IgD-negative memory B cell (primary cell): ENCODE measurements around the gene CREBBP. TPM values are rescaled to one million over a fixed set of nuclear protein-coding genes. Genes with fewer than 3 reads are reported as not detected.
"Not testable (repeated sequence)": the region's sequence is repeated elsewhere in the genome, so short reads cannot be mapped to it uniquely, and the experiment has no call there.

Experiments
- H3K27ac Mint-ChIP-seq, 3 donors: one replicate each; pipeline ENCODE4 v1.8.0; 2020 to 2022; ENCODE audit warnings: mild to moderate bottlenecking in 3 of 3, mixed read lengths in 3 of 3, moderate library complexity in 1 of 3
- H3K27me3 Mint-ChIP-seq: one replicate; pipeline ENCODE4 v1.8.0; 2021; ENCODE audit warnings: mixed read lengths
- H3K36me3 Mint-ChIP-seq: one replicate; pipeline ENCODE4 v1.8.0; 2020; ENCODE audit warnings: mild to moderate bottlenecking, mixed read lengths
- H3K4me1 Mint-ChIP-seq, 3 donors: one replicate each; pipeline ENCODE4 v1.8.0; 2020 to 2022; ENCODE audit warnings: mixed read lengths in 3 of 3, mild to moderate bottlenecking in 1 of 3
- H3K4me3 Mint-ChIP-seq, 4 donors: one replicate each; pipeline ENCODE4 v1.8.0; 2020 to 2022; ENCODE audit warnings: mild to moderate bottlenecking in 4 of 4, mixed read lengths in 4 of 4, moderate library complexity in 3 of 4
- H3K9me3 Mint-ChIP-seq, 3 donors: one replicate each; pipeline ENCODE4 v1.8.0; 2020 to 2021; ENCODE audit warnings: mixed read lengths in 3 of 3, mild to moderate bottlenecking in 1 of 3
- polyA plus RNA-seq: library from polyadenylated mRNA; unstranded; fragments of 300-500 nt; fragmentation: Illumina TruSeq; gene quantifications from one replicate; pipeline ENCODE4 v1.2.3, GENCODE V29; 2021

The CREBBP gene
- polyA plus RNA-seq, 1 donor from 2014 or later: 18.5 TPM

DNA sequence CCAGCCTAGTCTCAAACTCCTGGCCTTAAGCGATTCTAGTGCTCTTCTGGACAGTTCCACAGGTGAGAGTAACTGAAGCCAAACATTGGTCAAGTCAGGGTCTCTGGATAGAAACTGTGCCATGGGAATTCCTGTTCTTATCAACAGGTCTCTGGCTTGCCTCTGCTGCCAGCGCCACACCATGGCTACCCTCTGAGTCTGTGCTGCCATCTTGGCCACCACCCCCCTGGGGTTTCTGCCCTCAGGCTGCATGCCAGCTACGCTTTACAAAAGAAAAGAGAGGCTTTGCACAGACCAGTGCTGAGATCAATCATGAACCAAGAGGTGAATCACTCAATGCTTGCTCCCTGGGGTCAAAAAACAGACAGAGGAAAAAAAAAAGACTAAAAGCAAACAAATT, 24.4 kb upstream of the CREBBP start:
- Mint-ChIP-seq H3K4me1 (no peaks in the 10 kb centered on the region), H3K4me3 (no peak overlapping the region), H3K9me3 (peaks cover 0 to 1% (median 0%) of the 10 kb centered on the region in 3 donors), H3K27me3 (no peaks in the 10 kb centered on the region), H3K27ac (peak overlapping the region in 1 of 3 donors; percentile 69), H3K36me3 (peaks cover 1% of the 10 kb centered on the region)

DNA sequence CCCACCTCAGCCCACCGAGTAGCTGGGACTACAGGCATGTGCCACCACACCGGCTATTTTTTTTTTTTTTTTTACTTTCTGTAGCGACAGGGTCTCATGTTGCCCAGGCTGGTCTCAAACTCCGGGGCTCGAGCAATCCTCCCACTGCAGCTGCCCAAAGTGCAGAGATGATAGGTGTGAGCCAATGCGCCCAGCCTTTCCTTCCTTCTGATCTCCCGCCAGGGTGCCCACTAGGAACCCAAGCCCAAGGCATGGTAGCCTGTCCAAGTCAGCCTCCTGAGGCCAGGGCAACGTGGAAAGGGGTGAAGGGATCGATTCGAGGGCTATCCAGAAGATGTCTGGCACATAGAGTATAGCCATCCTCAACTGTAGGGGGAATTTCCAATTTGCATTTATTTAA, 9.6 kb upstream of the CREBBP start:
- Mint-ChIP-seq H3K36me3 (peaks cover 3% of the 10 kb centered on the region), H3K4me1 (no peaks in the 10 kb centered on the region), H3K27me3 (peaks cover 15% of the 10 kb centered on the region), H3K4me3 (no peak overlapping the region), H3K9me3 (peaks cover 1 to 5% (median 4%) of the 10 kb centered on the region in 3 donors), H3K27ac (no peak overlapping the region)

DNA sequence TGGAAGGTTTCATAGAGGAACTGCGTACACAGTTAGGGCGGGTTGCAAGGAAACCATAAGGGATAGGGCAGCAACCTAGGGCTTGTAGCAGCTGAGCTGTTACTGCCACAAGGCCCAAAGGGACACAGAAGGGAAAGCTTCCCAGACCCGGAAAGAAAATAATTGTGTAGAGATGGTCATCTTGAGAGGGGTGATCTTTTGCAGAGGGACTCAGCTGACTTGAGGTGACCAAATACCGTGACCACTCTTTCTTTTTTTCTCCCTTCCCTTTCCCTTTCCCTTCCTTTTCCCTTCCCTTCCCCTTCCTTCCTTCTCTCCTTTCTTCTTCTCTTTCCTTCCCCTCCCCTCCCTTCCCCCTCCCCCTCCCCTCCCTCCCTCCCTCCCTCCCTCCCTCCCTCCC, 8.5 kb upstream of the CREBBP start:
- peaks cover 0 to 4% (median 4%) of the 10 kb centered on the region in 3 donors for H3K9me3 Mint-ChIP-seq
- H3K27me3 Mint-ChIP-seq: peaks cover 15% of the 10 kb centered on the region
- no peak overlapping the region for H3K27ac Mint-ChIP-seq
- no peak overlapping the region for H3K4me3 Mint-ChIP-seq
- H3K36me3 Mint-ChIP-seq: no peaks in the 10 kb centered on the region
- no peaks in the 10 kb centered on the region for H3K4me1 Mint-ChIP-seq

DNA sequence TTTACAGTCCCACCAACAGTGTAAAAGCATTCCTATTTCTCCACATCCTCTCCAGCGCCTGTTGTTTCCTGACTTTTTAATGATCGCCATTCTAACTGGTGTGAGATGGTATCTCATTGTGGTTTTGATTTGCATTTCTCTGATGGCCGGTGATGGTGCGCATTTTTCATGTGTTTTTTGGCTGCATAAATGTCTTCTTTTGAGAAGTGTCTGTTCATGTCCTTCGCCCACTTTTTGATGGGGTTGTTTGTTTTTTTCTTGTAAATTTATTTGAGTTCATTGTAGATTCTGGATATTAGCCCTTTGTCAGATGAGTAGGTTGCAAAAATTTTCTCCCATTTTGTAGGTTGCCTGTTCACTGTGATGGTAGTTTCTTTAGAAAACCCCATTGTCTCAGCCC, 5.5 kb upstream of the CREBBP start:
- peak overlapping the region in 1 of 4 donors; percentile 61 for H3K4me3 Mint-ChIP-seq
- not testable (repeated sequence) for H3K4me1 Mint-ChIP-seq, H3K36me3 Mint-ChIP-seq, H3K9me3 Mint-ChIP-seq, H3K27me3 Mint-ChIP-seq
- H3K27ac Mint-ChIP-seq: peak overlapping the region in 1 of 3 donors; percentile 67

GRCh38 chr16:3884398-3884797, 3.9 kb upstream of the CREBBP start:
- Mint-ChIP-seq H3K9me3 (peaks cover 0 to 4% (median 4%) of the 10 kb centered on the region in 3 donors), H3K4me3 (no peak overlapping the region), H3K36me3 (no peaks in the 10 kb centered on the region), H3K4me1 (peaks cover 0 to 7% (median under 1%) of the 10 kb centered on the region in 3 donors), H3K27ac (no peak overlapping the region), H3K27me3 (peaks cover 5% of the 10 kb centered on the region)

GRCh38 chr16:3882531-3882930, 2.0 kb upstream of the CREBBP start:
- H3K36me3 Mint-ChIP-seq: peaks cover 2% of the 10 kb centered on the region
- peaks cover 16 to 24% (median 18%) of the 10 kb centered on the region in 3 donors for H3K4me1 Mint-ChIP-seq
- H3K4me3 Mint-ChIP-seq: peak overlapping the region in 3 of 4 donors; percentile 8 to 94 (median 39)
- peaks cover 4% of the 10 kb centered on the region for H3K27me3 Mint-ChIP-seq
- peaks cover 0 to 4% (median 4%) of the 10 kb centered on the region in 3 donors for H3K9me3 Mint-ChIP-seq
- H3K27ac Mint-ChIP-seq: peak overlapping the region in 1 of 3 donors; percentile 97

DNA sequence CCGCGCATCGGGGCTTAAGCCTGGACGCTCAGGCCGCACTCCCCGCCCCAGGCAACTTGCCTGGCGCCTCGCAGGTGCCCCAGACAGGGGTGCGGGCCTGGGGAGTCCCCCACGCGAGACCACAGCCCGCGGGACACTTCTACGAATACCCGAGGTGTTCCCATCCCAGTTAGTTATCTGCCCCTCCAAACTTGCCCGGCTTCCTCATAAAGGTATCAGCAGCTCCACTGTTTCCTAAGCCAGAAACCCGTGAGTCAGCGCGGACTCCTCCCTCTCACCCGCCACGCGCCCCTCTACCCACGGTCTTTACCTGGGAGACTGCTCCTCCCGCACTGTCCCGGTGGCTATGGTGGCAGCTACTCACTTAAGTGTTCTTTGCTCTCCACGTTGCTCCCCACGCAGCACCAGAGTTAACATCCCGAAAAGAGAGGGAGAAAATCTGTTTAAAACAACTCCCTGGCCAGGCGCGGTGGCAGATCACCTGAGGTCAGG, 1.0 kb upstream of the CREBBP start:
- Mint-ChIP-seq H3K4me3 (peak overlapping the region; percentile 72 to 94 (median 90)), H3K27ac (peak overlapping the region; percentile 19 to 97 (median 67)), H3K36me3 (peaks cover 2% of the 10 kb centered on the region), H3K27me3 (peaks cover 4% of the 10 kb centered on the region), H3K4me1 (peaks cover 26 to 34% (median 27%) of the 10 kb centered on the region in 3 donors), H3K9me3 (peaks cover 0 to 1% (median 0%) of the 10 kb centered on the region in 3 donors)

DNA sequence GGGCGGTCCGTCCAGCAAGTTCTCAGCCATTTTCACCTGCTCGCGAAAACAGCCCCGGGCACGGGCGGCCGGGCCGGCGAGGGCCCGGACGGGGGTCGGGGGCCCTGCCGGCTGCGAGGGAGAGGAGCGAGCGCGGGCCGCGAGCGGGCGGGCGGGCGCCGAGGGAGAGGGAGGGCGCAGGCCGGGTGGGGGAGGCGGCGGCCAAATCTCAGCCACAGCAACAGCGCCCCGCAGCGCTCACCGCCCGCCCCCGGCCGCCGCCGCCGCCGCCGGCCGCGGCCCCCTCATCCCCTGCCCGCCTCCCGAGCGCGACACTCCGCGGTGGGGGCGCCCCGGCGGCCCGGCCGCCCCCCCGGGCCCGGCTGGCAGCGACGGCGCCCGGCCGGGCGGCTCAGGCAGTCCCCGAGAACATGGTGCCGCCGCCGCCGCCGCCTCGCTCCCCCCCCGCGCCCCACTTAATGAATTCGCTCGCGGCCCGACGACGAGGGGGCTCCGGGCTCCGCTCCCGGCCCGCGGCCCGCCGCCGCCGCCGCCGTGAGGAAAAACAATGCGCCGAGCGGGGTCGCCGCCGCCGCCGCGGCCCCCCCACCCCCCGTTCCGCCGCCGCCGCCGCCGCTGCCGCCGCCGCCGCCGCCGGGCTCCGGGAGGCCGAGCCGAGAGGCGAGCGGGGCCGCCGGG, 487 bp downstream of the CREBBP start:
- peak overlapping the region in 2 of 3 donors; percentile 69 to 89 for H3K27ac Mint-ChIP-seq
- peaks cover 2% of the 10 kb centered on the region for H3K36me3 Mint-ChIP-seq
- peaks cover 38 to 46% (median 40%) of the 10 kb centered on the region in 3 donors for H3K4me1 Mint-ChIP-seq
- peak overlapping the region in 3 of 4 donors; percentile 82 to 88 (median 87) for H3K4me3 Mint-ChIP-seq
- H3K27me3 Mint-ChIP-seq: peaks cover 4% of the 10 kb centered on the region
- no peaks in the 10 kb centered on the region for H3K9me3 Mint-ChIP-seq

DNA sequence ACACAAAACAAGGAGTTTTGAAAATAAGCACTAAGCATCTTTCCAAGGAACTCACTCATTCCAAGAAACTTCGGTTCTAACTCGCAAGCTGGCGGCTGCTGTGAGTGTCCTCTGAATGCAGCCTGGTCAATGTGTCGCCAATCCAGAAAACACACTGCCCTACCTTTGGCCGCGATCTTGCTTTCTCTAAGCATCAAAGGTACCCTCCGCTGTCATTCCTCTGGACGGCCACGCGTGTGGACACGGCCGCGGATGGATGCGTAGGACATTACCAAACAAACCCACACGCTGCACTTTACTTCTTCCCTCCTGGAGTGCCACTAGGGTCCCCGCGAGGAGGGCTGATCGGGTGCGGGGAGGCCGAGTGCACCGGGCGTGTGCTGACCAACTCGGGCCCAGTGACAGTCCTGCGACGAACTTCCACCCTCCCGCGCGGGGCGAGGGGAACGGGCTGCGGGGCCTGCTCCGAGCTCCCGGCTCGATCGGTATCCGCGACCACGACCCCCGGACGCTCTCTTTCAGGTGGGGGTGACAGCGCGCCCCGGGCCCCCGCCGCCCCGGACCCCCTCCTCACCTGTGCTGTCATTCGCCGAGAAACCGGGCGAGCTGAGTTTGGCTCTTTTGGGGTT, 1.1 kb downstream of the CREBBP start:
- peaks cover 44 to 51% (median 44%) of the 10 kb centered on the region in 3 donors for H3K4me1 Mint-ChIP-seq
- H3K27me3 Mint-ChIP-seq: peaks cover 4% of the 10 kb centered on the region
- H3K27ac Mint-ChIP-seq: peak overlapping the region; percentile 90 to 99 (median 92)
- peaks cover 2% of the 10 kb centered on the region for H3K36me3 Mint-ChIP-seq
- H3K4me3 Mint-ChIP-seq: peak overlapping the region; percentile 87 to 98 (median 90)
- H3K9me3 Mint-ChIP-seq: no peaks in the 10 kb centered on the region

DNA sequence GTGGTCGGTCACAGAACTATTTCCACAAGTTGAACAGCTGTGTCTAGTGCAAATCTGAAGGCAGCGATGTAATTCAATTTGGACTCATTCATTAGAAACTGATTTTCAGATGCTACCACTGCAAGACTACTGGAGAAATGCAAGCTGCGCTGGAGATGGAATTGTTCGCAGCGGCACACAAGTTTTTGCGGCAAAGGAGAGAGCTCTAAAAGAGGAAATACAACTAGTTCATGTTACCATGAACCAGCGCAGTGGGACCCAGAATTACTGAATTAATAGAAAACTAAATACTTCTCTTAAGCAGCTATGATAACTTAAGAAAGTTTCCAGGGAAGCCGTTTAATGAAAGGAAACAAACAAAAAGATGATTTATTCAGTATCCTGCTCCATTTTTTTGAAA, 1.9 kb downstream of the CREBBP start:
- H3K27me3 Mint-ChIP-seq: peaks cover 4% of the 10 kb centered on the region
- H3K9me3 Mint-ChIP-seq: no peaks in the 10 kb centered on the region
- H3K4me1 Mint-ChIP-seq: peaks cover 47 to 57% (median 51%) of the 10 kb centered on the region in 3 donors
- H3K4me3 Mint-ChIP-seq: peak overlapping the region; percentile 87 to 98 (median 90)
- H3K27ac Mint-ChIP-seq: peak overlapping the region; percentile 90 to 99 (median 92)
- H3K36me3 Mint-ChIP-seq: peaks cover 2% of the 10 kb centered on the region

DNA sequence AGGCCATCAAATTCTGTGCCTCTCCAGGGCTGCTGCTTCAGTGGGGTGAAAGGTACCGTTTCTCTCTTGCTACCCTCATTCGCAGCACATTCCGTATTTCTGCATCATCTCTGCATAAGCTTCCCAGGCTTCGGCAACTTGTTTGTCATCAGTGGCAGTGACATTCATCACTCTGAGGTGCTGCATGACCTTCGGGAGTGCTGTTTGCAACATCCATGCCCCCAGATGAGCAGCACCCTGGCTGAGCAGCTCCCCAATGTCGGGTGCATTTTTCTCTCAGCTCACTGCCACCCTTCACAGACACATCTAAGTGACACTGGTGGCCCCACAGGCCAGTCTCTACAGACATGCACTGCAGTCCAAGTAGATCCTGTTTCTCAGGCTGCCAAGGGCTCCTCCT, 3.8 kb downstream of the CREBBP start:
- Mint-ChIP-seq H3K36me3 (peaks cover 2% of the 10 kb centered on the region), H3K9me3 (no peaks in the 10 kb centered on the region), H3K4me3 (peak overlapping the region in 2 of 4 donors; percentile 61 to 98), H3K27me3 (peaks cover 2% of the 10 kb centered on the region), H3K4me1 (peaks cover 60 to 67% (median 62%) of the 10 kb centered on the region in 3 donors), H3K27ac (peak overlapping the region in 2 of 3 donors; percentile 73 to 99)

DNA sequence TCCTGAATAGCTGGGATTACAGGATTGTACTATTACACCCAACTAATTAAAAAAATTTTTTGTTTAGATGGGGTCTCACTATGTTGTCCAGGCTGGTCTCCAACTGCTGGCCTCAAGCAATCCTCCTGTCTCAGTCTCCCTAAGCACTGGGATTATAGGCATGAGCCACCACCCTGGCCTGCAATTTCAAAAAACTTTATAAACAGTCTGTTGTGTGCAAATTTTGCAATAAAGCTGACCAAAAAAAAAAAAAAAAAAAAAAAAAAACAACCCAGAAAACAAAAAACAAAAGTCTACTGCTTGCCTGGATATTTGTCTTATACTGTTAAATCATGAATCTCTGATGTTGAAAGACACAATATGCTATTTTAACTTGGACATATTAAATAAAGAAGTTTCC, 4.4 kb downstream of the CREBBP start:
- Mint-ChIP-seq H3K9me3 (no peaks in the 10 kb centered on the region), H3K4me1 (peaks cover 63 to 73% (median 67%) of the 10 kb centered on the region in 3 donors), H3K4me3 (peak overlapping the region in 1 of 4 donors; percentile 98), H3K27ac (peak overlapping the region in 2 of 3 donors; percentile 86 to 99), H3K36me3 (peaks cover 2% of the 10 kb centered on the region), H3K27me3 (no peaks in the 10 kb centered on the region)

DNA sequence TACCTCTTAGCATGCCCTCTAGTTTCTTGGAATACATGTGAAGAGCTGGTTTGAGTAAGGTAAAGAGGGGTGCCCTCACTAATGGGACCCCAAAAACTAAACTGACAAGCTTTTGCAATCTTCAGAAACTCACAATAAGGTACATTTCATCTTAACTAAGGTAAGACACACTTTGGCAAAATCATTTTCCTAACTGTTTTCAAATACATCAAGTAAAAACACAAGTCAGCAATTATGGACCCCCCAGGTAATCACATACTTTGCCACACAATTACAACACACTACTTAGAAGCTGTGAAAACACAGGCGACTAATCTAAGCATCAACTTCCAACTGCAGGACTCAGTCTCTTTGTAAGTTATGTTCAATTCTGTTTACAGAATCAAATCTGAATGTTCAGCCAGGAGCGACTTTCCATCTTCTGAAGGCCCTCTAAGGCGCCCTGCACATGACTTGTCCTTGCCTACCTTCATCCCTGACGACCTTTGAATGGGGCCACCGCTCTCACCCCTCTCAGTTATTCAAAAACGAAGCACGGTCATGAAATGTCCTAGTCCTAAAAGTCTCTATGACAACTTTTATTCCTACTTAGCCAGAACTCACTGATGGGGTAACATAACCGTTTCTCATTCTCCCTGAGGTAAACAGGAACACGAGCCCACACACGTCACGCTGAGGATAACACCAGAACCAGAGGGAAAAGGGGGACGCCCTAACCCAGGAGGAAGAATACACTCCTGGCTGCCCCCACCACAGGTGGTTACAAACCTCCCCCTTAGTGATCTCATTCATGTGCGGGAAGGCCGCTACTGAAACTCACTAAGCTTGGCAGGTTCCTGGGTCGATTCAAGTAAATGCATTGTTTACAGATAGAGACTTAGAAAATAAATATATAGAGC, 5.5 kb downstream of the CREBBP start:
- Mint-ChIP-seq H3K27me3 (no peaks in the 10 kb centered on the region), H3K4me1 (peaks cover 72 to 78% (median 76%) of the 10 kb centered on the region in 3 donors), H3K36me3 (peaks cover 2% of the 10 kb centered on the region), H3K27ac (peak overlapping the region in 2 of 3 donors; percentile 67 to 86), H3K4me3 (peak overlapping the region in 3 of 4 donors; percentile 65 to 72 (median 70)), H3K9me3 (no peaks in the 10 kb centered on the region)

- no peaks in the 10 kb centered on the region for H3K27me3 Mint-ChIP-seq
- peaks cover 2% of the 10 kb centered on the region for H3K36me3 Mint-ChIP-seq
- no peaks in the 10 kb centered on the region for H3K9me3 Mint-ChIP-seq
- H3K27ac Mint-ChIP-seq: peak overlapping the region in 1 of 3 donors; percentile 50
- H3K4me3 Mint-ChIP-seq: peak overlapping the region in 1 of 4 donors; percentile 65
- H3K4me1 Mint-ChIP-seq: peaks cover 74 to 86% (median 83%) of the 10 kb centered on the region in 3 donors
These were observed 6.3 kb downstream of the CREBBP start for GRCh38 chr16:3874242-3874641.
